Endodermal cell (in vitro differentiated cells): ENCODE measurements around the gene MFSD11. TPM values are rescaled to one million over a fixed set of nuclear protein-coding genes. Genes with fewer than 3 reads are reported as not detected.

Source experiments
- DNase-seq: peaks from one replicate; pipeline ENCODE4 v3.0.0-alpha.2; 2017
- H3K27ac ChIP-seq: 2 replicates; pipeline ENCODE4 v1.5.1; 2013; ENCODE audit warnings: mild to moderate bottlenecking, low read depth, low read length, moderate library complexity
- H3K27me3 ChIP-seq: 2 replicates; pipeline ENCODE4 v1.6.1; 2013; ENCODE audit warnings: mild to moderate bottlenecking, low read length, moderate library complexity; ENCODE audit not compliant: insufficient read depth, control insufficient read depth, poor library complexity, severe bottlenecking
- H3K36me3 ChIP-seq: 2 replicates; pipeline ENCODE4 v1.7.0; 2013; ENCODE audit warnings: mild to moderate bottlenecking, low read length, moderate library complexity; ENCODE audit not compliant: control insufficient read depth, insufficient read depth
- H3K4me1 ChIP-seq: one replicate; pipeline ENCODE4 v1.7.0; 2013; ENCODE audit warnings: low read length; ENCODE audit not compliant: control insufficient read depth, insufficient read depth
- H3K4me3 ChIP-seq: 2 replicates; pipeline ENCODE4 v1.5.1; 2013; ENCODE audit warnings: mild to moderate bottlenecking, low read length, moderate library complexity
- H3K9ac ChIP-seq: 2 replicates; pipeline ENCODE4 v1.6.1; 2013; ENCODE audit warnings: mild to moderate bottlenecking, low read length, moderate library complexity; ENCODE audit not compliant: poor library complexity, severe bottlenecking; ENCODE audit errors: extremely low read depth
- H3K9me3 ChIP-seq: 2 replicates; pipeline ENCODE4 v1.6.1; 2013; ENCODE audit warnings: mild to moderate bottlenecking, low read length, moderate library complexity; ENCODE audit not compliant: control insufficient read depth
- H3K27ac Mint-ChIP-seq: 2 replicates; pipeline ENCODE4 v1.8.0; 2020; ENCODE audit warnings: mixed read lengths
- H3K27me3 Mint-ChIP-seq: 2 replicates; pipeline ENCODE4 v1.8.0; 2021; ENCODE audit warnings: mild to moderate bottlenecking, mixed read lengths; ENCODE audit not compliant: insufficient read depth
- H3K36me3 Mint-ChIP-seq: 2 replicates; pipeline ENCODE4 v1.8.0; 2020; ENCODE audit warnings: low read depth, mixed read lengths
- H3K4me1 Mint-ChIP-seq: 2 replicates; pipeline ENCODE4 v1.8.0; 2020; ENCODE audit warnings: mixed read lengths
- H3K4me3 Mint-ChIP-seq: 2 replicates; pipeline ENCODE4 v1.8.0; 2020; ENCODE audit warnings: mild to moderate bottlenecking, moderate library complexity, mixed read lengths
- H3K9me3 Mint-ChIP-seq: 2 replicates; pipeline ENCODE4 v1.8.0; 2020; ENCODE audit warnings: mild to moderate bottlenecking, mixed read lengths
- CTCF ChIP-seq: fragments of 200-600 bp; sonication (generic); conservative IDR thresholded peaks from 2 replicates; pipeline ENCODE4 v1.5.0; 2021; ENCODE audit warnings: antibody characterized with exemption, mild to moderate bottlenecking
- WGBS, 2 experiments: methylation state at CpG; one replicate each; pipeline versions ENCODE4 v1.1.5 to v1.1.7; 2013; ENCODE audit warnings: missing lambda C conversion rate in 2 of 2, mixed read lengths in 1 of 2; ENCODE audit not compliant: insufficient coverage in 1 of 2, insufficient read length in 1 of 2; 5-methylcytosine and 5-hydroxymethylcytosine counted together
- total RNA-seq, 2 donors: library from RNA; stranded (reverse); fragmentation: NEBNext Ultra II Directional in 1 of 2; extraction: Animal tissue kit (Norgen Biotek cat#: 25700) in 1 of 2; gene quantifications; 2 replicates in 1 of 2; 3 replicates in 1 of 2; pipeline ENCODE4 v1.2.1, GENCODE V29; 2021

The MFSD11 gene
- total RNA-seq, 2 donors from 2014 or later: 29.3 to 33.3 TPM

GRCh38 chr17:76747716-76748363, 9.9 kb downstream of the MFSD11 start:
- Histone ChIP-seq H3K27ac (peak overlapping the region; percentile 36), H3K36me3 (peaks cover 62% of the 10 kb centered on the region)

GRCh38 chr17:76748657-76749056, 10.7 kb downstream of the MFSD11 start:
- Mint-ChIP-seq H3K36me3 (peaks cover 67% of the 10 kb centered on the region), H3K4me1 (no peaks in the 10 kb centered on the region), H3K4me3 (no peak overlapping the region), H3K9me3 (no peaks in the 10 kb centered on the region), H3K27ac (no peak overlapping the region), H3K27me3 (no peaks in the 10 kb centered on the region)
- TF ChIP-seq CTCF: no peak
- Histone ChIP-seq H3K36me3 (peaks cover 63% of the 10 kb centered on the region), H3K27ac (no peak overlapping the region), H3K9ac (no peak overlapping the region), H3K4me1 (no peaks in the 10 kb centered on the region), H3K27me3 (no peaks in the 10 kb centered on the region), H3K9me3 (peaks cover 20% of the 10 kb centered on the region), H3K4me3 (no peak overlapping the region)
- WGBS, 2 experiments: 94 to 100% methylated on average over 1 of the region's 1 CpG
- no peak for DNase-seq

More at GRCh38 chr17:76747716-76748363, 9.9 kb downstream of the MFSD11 start:
- Mint-ChIP-seq H3K36me3 (peaks cover 63% of the 10 kb centered on the region), H3K27ac (no peak overlapping the region), H3K9me3 (no peaks in the 10 kb centered on the region), H3K4me3 (no peak overlapping the region), H3K27me3 (no peaks in the 10 kb centered on the region), H3K4me1 (no peaks in the 10 kb centered on the region)
- no peak for DNase-seq
- Histone ChIP-seq H3K9ac (no peak overlapping the region), H3K4me1 (no peaks in the 10 kb centered on the region), H3K27me3 (no peaks in the 10 kb centered on the region), H3K9me3 (peaks cover 20% of the 10 kb centered on the region), H3K4me3 (no peak overlapping the region)
- TF ChIP-seq CTCF: no peak
- 88 to 95% methylated on average over 7 to 9 of the region's 9 CpGs for WGBS, 2 experiments

GRCh38 chr17:76751416-76751993, 13.6 kb downstream of the MFSD11 start:
- peaks cover 4% of the 10 kb centered on the region for H3K9me3 ChIP-seq
- 100% methylated on average over 1 of the region's 3 CpGs; no CpG with 5 or more reads in 1 of the 2 experiments for WGBS, 2 experiments

More at GRCh38 chr17:76751416-76751993, 13.6 kb downstream of the MFSD11 start:
- Mint-ChIP-seq H3K36me3 (peaks cover 45% of the 10 kb centered on the region), H3K27ac (no peak overlapping the region), H3K9me3 (no peaks in the 10 kb centered on the region), H3K27me3 (no peaks in the 10 kb centered on the region), H3K4me3 (no peak overlapping the region), H3K4me1 (no peaks in the 10 kb centered on the region)
- Histone ChIP-seq H3K27me3 (no peaks in the 10 kb centered on the region), H3K36me3 (peaks cover 47% of the 10 kb centered on the region), H3K4me3 (no peak overlapping the region), H3K27ac (no peak overlapping the region), H3K9ac (no peak overlapping the region), H3K4me1 (no peaks in the 10 kb centered on the region)
- TF ChIP-seq CTCF: no peak
- DNase-seq: no peak
